ENCODE data around the gene ZNF575. TPM values are rescaled to one million over a fixed set of nuclear protein-coding genes. Genes with fewer than 3 reads are reported as not detected.
A peak's percentile ranks its signal among the peaks of the same experiment; 100 is the strongest.

The ZNF575 gene
- total and polyA plus RNA-seq, 2 donors from 2014 or later, result 2.8 to 3.1 TPM

DNA sequence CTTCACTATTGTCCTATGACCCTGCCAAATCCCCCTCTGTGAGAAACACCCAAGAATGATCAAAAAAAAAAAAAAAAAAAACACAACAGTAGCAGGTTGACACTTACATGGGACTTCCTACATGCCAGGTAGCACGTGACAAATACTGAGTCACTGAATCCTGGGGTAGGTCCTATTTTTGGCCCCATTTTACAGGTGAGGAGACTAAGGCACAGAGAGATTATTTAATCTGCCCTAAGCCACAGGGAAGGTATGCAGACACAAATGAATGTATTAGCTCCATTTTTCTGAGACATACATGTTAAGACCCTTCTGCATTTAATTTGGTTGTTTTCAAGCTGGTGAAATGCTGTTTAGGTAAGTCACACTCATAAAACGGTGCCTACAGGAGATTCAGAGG lies 15.7 kb downstream of the ZNF575 start:
- intact Hi-C loops (cut with DNase I), result no loop called here
- H3K27ac ChIP-seq (ENCODE audit: low read depth in 2 of 2, low read length in 2 of 2), result no peak overlapping the region
- no peak for DNase-seq
- H3K36me3 ChIP-seq (ENCODE audit: control insufficient read depth in 2 of 3, insufficient read depth in 3 of 3, low read length in 3 of 3), result peaks cover 2 to 24% (median 18%) of the 10 kb centered on the region in 3 donors
- no peak for TF ChIP-seq CTCF (IDR thresholded peaks at IDR 0.05; ENCODE audit: borderline replicate concordance, extremely low read depth, insufficient read depth)
- no peak overlapping the region for H3K9ac ChIP-seq (ENCODE audit: low read length in 3 of 3)
- no peaks in the 10 kb centered on the region for H3K9me3 ChIP-seq (ENCODE audit: control insufficient read depth in 2 of 3, insufficient read depth in 1 of 3, low read length in 3 of 3)
- H3K27me3 ChIP-seq (ENCODE audit: control insufficient read depth, insufficient read depth, low read length), result no peaks in the 10 kb centered on the region
- no peaks in the 10 kb centered on the region for H3K4me1 ChIP-seq (ENCODE audit: control insufficient read depth in 2 of 3, insufficient read depth in 2 of 3, low read depth in 1 of 3, low read length in 3 of 3)
- FAIRE-seq, result no peak
- H3K4me3 ChIP-seq (ENCODE audit: low read length in 3 of 3), result no peak overlapping the region

DNA sequence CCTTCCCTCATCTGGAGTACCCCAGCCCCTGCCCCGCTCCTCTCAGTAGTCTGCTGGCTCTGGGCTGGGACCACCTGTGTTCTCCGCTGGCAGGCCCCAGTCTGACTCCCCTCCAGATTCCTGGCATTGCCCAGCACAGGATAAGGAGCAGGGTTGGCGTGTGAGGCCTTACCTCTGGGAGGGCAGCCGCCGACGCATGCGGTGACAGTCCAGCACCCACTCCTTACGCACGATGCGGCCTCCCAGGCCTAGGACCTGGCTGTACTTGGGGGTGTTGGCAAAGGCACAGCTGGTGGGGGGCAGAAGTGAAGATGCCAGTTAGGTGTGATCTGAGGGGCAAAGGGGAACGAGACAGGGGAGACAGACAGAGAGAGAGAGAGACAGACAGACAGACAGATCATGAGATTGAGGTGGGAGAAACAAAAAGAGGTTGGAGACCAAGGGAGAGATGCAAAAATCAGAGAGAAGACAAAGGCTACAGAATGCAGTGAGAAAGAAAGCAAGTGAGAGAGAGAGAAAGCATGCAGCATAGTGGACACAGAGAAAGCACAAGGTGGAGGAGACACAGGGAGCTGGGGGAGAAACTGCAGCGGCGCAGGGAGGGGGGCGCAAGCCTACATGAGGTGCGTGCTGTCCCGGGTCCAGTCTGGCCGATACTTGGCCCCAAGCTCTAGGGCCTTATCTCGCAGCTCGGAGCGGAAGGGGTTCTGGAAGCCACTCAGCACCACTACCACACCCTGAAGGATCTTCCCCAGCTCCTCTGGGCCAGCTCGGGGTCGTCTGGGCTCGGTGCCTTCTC lies 18.6 kb downstream of the ZNF575 start:
- intact Hi-C loops (cut with DNase I), result no loop called here
- no peaks in the 10 kb centered on the region for H3K4me1 ChIP-seq (ENCODE audit: control insufficient read depth in 2 of 3, insufficient read depth in 2 of 3, low read depth in 1 of 3, low read length in 3 of 3)
- H3K36me3 ChIP-seq (ENCODE audit: control insufficient read depth in 2 of 3, insufficient read depth in 3 of 3, low read length in 3 of 3), result peaks cover 5 to 24% (median 11%) of the 10 kb centered on the region in 3 donors
- no peak overlapping the region for H3K4me3 ChIP-seq (ENCODE audit: low read length in 3 of 3)
- no peak overlapping the region for H3K27ac ChIP-seq (ENCODE audit: low read depth in 2 of 2, low read length in 2 of 2)
- H3K9ac ChIP-seq (ENCODE audit: low read length in 3 of 3), result no peak overlapping the region
- DNase-seq, result peak in 1 of 5 donors; percentile 52
- no peaks in the 10 kb centered on the region for H3K9me3 ChIP-seq (ENCODE audit: control insufficient read depth in 2 of 3, insufficient read depth in 1 of 3, low read length in 3 of 3)
- FAIRE-seq, result no peak
- TF ChIP-seq CTCF (IDR thresholded peaks at IDR 0.05; ENCODE audit: borderline replicate concordance, extremely low read depth, insufficient read depth), result no peak
- no peaks in the 10 kb centered on the region for H3K27me3 ChIP-seq (ENCODE audit: control insufficient read depth, insufficient read depth, low read length)

DNA sequence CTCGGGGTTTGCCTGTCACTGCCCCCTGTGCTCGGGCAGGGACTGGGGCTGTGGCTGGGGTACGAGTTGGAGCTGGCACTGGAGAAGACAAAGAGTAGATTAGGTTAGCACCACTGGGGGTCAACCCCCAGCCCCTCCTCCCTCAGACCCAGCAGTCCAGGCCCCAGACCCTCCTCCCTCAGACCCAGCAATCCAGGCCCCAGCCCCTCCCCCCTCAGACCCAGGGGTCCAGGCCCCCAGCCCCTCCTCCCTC lies 19.1 kb downstream of the ZNF575 start:
- H3K4me3 ChIP-seq (ENCODE audit: low read length in 3 of 3), result no peak overlapping the region
- H3K27me3 ChIP-seq (ENCODE audit: control insufficient read depth, insufficient read depth, low read length), result no peaks in the 10 kb centered on the region
- intact Hi-C loops (cut with DNase I), result no loop called here

More for the DNA sequence above, 19.1 kb downstream of the ZNF575 start:
- no peaks in the 10 kb centered on the region for H3K4me1 ChIP-seq (ENCODE audit: control insufficient read depth in 2 of 3, insufficient read depth in 2 of 3, low read depth in 1 of 3, low read length in 3 of 3)
- no peak overlapping the region for H3K27ac ChIP-seq (ENCODE audit: low read depth in 2 of 2, low read length in 2 of 2)
- no peaks in the 10 kb centered on the region for H3K9me3 ChIP-seq (ENCODE audit: control insufficient read depth in 2 of 3, insufficient read depth in 1 of 3, low read length in 3 of 3)
- peaks cover 5 to 24% (median 11%) of the 10 kb centered on the region in 3 donors for H3K36me3 ChIP-seq (ENCODE audit: control insufficient read depth in 2 of 3, insufficient read depth in 3 of 3, low read length in 3 of 3)
- no peak for TF ChIP-seq CTCF (IDR thresholded peaks at IDR 0.05; ENCODE audit: borderline replicate concordance, extremely low read depth, insufficient read depth)
- FAIRE-seq (no peak), DNase-seq (no peak)
- H3K9ac ChIP-seq (ENCODE audit: low read length in 3 of 3), result no peak overlapping the region
